GM19043 (cell line): ENCODE measurements around the gene TLX2.
"Not testable (repeated sequence)": the region's sequence is repeated elsewhere in the genome, so short reads cannot be mapped to it uniquely, and the experiment has no call there.

ENCODE experiments used
- ATAC-seq: cut with Tn5 transposase; IDR thresholded peaks from one replicate; pipeline ENCODE4 v1.9.1; 2021; ENCODE audit warnings: low read depth; ENCODE audit not compliant: unreplicated experiment

TLX2 gene

DNA sequence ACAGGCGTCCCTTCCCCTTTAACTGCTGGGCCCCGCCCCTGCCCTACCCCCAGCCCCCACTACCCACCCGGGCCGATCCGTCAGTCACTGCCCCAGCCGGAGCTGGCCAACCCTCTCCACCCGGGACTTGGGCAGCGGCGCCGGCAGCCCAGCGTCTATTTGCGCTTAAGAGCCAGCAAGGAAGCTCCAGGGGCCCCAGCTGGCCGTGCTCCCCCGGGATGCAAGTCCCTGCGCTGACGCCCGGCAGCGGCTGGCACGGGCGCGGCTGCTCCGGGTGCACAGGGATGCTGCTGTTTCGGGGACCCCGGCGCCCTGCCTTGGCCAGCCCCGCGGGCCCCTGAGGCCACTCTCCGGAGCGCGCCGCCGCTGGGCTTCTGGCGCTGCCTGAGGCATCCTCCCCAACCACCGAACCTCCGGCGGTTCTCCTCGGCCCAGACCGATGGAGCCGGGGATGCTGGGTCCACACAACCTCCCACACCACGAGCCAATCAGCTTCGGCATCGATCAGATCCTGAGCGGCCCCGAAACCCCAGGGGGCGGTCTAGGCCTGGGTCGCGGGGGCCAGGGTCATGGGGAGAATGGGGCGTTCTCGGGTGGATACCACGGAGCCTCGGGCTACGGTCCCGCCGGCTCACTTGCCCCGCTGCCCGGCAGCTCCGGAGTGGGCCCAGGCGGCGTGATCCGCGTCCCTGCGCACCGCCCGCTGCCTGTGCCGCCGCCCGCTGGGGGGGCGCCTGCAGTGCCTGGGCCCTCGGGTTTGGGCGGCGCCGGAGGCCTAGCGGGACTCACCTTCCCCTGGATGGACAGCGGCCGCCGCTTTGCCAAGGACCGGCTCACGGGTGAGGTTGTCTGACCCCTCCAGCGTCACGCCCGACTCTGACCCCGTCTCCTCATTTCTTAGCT, at the start of gene TLX2:
TSS of gene TLX2 (plus strand) at position 83 of the 903 bp plus-strand sequence. CDS start at position 440, 357 bp downstream.
- ATAC-seq, result no peak

- ATAC-seq, result not testable (repeated sequence)
These were observed 43.5 kb upstream of the TLX2 start for GRCh38 chr2:74470742-74471141.

GRCh38 chr2:74471332-74472065, 42.8 kb upstream of the TLX2 start:
- no peak for ATAC-seq

GRCh38 chr2:74472086-74472944, 41.9 kb upstream of the TLX2 start, which contains the start of gene MRPL53:
TSS of gene MRPL53 (minus strand) at chr2:74472680. CDS start at chr2:74472660, 20 bp downstream.
- peak; percentile 88 for ATAC-seq

DNA sequence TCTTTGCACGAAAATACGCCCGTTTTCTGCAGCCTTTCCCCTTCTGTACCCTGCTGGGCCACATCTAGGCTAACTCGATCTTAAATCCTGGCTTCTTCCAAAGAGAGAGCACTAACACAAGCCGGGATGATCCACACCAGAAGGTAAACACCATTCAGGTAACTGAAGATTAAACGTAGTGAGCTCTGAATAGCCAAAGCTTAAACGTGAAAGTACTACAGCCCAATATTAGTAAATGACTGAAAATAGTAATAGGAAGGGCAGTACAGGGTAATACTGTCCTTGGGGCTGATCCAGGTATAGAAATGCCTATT, 41.3 kb upstream of the TLX2 start:
- ATAC-seq, result no peak

DNA sequence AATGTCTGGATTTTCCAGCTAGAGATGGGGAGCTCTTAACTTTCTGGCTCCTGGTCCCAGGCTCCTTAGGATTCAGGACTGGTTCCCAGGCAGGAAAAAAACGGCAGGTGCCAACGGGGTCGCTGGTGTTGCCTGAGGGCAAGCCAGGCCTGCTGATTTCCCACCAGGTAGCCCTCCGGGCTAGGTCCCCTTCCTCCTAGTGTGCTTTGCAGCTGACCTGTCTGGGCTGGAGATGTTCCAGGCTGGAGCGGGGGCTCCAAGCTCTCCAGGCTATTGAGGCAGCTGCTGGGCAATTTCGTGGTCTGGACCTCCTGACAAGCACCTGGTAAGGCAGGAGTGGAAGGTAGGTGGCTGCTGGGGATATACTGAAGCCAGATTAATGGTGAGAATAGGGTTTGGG, 39.8 kb upstream of the TLX2 start:
- ATAC-seq, result no peak

DNA sequence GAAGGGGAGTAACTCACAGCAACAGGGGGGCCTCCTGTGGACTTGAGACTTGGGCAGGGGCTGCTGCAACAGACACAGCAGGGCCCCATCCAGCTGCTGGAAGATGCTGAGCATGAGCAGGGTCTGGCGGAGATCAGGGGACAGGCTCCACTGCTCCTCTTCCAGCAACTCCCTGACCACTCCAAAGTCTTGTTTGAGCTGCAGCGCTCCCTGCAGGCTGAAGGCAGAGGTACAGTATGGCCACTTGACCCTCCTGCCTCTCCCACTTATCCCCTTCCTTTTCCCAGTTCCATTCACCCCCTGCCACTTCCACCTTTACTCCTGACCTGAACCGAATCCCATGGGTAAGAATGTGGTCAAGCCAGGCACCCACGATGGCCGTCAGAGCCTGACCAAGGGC, 39.4 kb upstream of the TLX2 start:
- ATAC-seq, result no peak

DNA sequence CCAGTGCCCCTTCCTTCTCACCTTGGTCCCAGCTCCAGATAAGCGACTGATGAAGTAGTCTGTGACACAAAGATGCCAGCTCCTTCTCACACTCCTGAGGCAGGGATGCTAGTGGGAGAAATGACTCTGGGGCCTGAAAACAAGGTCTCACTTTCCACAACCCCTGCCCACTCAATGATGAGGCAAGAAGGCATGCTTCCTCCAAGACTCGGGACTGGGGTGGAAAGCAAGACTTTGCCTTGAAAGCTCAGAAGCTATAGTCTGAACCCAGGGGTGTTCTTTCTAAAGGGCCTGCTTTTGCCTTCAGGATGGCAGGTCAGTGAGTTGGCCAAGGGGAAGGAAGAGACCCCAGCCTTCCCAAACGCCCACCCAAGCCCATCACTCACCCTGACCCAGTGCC, 32.8 kb upstream of the TLX2 start:
- no peak for ATAC-seq

DNA sequence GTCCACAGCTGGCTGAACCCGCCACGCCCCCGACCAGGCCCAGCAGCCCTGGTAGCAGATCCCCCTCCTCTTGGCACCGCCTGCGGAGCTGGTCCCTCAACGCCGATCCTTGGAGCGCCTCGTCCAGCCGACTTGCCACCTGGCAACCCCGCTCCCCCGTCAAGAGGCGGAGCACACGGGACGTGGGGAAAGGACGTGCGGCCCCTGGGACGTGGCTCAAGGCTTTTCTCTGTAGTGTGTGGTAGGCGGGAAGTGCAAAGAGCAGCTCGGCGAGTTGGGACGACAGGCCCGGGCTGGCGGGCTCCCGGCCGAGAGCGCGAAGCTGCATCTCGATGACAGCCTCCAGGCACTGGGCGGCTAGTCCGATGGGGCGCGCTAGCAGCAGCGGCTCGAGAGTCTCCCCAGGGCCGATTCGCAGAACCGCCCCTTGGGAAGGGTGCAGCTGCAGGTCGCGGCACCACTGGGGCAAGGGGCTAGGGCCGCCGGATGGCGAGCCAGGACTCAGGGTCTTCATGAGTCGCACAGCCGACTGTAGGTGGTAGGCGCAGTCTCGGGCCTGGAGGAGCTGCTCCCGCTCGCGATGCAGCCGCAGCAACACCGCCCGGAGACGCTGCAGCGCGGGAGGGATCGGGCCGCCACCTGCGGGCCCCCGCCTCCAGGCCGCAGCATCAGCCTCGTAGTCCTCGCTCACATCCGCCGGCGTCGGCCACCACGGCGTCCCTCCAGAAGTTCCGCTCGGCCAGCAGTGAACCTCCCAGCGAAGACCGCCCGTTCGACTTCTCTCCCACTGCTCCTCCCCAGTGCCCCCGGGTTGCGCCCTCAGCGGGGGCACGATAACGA, 32.1 kb upstream of the TLX2 start:
- ATAC-seq, result peak; percentile 36

- ATAC-seq, result peak; percentile 90
These were observed 31.2 kb upstream of the TLX2 start, which contains the start of the genes CCDC142 and TTC31 for GRCh38 chr2:74482801-74483674. TSS of gene CCDC142 (minus strand) at chr2:74482998. CDS start at chr2:74482837, 161 bp downstream. TSS of gene TTC31 (plus strand) at chr2:74483081. CDS start at chr2:74483096, 15 bp downstream.

DNA sequence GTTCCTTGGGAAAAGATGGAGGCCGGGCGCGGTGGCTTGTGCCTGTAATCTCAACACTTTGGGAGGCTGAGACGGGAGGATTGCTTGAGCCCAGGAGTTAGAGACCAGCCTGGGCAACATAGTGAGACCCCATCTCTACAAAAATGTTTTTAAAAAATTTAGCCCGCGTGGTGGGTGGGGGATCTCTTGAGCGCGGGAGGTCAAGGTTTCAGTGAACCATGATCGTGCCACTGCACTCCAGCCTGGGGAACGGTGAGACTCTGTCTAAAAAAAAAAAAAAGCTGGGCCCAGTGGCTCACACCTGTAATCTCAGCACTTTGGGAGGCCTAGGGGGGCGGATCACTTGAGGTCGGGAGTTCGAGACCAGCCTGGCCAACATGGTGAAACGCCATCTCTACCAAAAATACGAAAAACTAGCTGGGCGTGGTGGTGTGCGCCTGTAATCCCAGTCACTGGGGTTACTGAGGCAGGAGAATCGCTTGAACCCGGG, 30.5 kb upstream of the TLX2 start:
- not testable (repeated sequence) for ATAC-seq

- no peak for ATAC-seq
These were observed 28.1 kb upstream of the TLX2 start for GRCh38 chr2:74486141-74486540.

- ATAC-seq, result no peak
These were observed 25.4 kb upstream of the TLX2 start for GRCh38 chr2:74488643-74489481.

GRCh38 chr2:74489906-74490305, 24.3 kb upstream of the TLX2 start:
- no peak for ATAC-seq

DNA sequence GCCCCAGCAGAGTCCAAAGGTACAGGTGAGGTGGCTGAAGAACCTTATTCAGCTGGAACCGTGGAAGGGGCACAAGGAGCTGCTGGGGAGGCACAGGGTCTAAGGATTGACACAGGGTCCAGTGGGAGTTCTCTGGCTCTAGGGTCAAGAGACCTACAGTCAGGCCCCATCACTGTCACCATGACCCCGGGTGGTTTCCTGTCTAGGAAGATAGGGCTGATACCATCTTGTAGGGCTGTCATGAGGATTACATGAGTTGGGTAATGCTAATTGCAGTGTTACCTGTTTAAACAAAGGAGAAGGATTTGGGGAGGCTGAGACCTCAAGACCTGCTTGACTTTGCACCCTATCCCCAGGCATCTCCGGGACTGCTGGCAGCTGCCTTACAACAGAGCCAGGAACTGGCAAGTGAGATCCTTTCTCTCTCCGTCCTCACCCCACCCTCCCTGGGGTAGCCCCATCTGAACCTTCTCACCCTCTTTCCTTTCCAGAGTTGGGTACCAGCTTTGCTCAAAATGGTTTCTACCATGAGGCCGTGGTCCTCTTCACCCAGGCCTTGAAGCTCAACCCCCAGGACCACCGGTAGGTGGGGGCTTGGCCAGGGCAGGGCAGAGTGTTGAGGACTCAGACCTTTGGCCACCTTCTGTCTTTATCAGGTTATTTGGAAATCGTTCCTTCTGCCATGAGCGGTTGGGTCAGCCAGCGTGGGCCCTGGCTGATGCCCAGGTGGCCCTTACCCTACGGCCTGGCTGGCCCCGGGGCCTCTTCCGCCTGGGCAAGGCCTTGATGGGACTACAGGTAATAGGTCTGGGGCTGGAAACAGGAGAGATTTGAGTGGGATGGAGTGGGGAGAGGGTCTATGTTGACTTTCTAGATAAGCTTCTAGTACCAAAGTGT, 22.4 kb upstream of the TLX2 start:
- no peak for ATAC-seq

DNA sequence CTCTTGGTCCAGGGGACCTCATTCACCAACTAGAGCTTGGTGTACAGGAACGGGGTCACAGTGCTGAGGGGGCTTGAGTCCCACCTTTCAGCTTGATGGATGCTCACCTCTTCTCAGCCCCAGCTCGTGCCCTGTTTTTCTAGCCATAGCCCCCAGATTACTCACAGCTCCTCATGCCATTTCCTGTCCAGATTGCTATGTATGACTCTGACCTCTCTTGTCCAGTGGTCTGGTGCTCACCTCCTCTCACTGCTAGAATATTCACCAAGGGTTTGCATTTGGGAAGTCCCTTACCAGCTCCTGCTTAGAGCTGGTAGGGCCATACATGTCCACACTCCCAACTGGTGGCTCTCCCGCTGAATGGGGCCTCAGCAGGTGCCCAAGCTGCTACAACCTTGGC, 20.7 kb upstream of the TLX2 start:
- no peak for ATAC-seq

DNA sequence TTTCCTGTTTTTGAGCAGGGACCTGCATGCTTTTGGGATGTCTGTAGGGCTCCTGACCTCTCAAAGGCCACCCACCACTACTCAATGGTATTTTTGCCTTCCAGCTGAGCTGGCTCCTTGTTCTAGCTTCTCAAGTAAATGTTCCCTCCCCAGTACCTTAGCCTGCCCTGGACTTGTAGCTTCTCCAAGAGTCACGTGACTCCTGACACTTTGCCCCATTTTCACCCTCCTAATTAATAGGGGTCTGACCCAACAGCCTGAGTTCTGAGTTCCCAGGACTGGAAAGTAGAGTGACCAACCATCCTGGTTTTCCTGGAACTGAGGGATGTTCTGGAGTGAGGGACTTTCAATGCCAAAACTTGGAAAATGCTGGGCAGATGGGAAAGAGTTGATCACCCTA, 18.8 kb upstream of the TLX2 start:
- no peak for ATAC-seq
